ENCODE results near the gene DPH2. TPM values are rescaled to one million over a fixed set of nuclear protein-coding genes. Genes with fewer than 3 reads are reported as not detected.

The DPH2 gene
- polyA plus RNA-seq, 3 donors: 13.0 to 23.6 (median 14.1) TPM

DNA sequence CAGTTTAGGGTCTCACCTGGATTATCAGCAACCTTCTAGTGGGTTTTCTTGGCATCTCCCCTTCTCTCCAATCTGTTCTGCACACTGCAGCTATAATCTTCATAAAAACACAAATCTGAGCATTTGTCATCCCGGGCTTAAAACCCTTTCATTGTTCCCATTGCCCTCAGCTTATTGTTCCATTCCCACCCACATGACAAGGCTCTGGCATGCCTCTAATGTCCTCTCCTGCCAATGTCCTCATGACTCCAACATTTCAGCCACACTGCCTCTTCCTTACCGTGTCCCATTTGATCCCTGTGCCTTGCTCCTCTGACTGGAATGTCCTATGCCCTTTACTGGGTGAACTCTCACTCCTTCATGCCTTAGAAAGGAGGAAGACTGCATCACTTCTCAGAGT is 7.5 kb upstream of the DPH2 start:
- H3K27me3 ChIP-seq (ENCODE audit: control insufficient read depth in 2 of 2, insufficient read depth in 2 of 2, low read length in 2 of 2): no peaks in the 10 kb centered on the region
- peaks cover 48 to 86% of the 10 kb centered on the region in 2 donors for H3K36me3 ChIP-seq (replicated peaks in 1 of 2; ENCODE audit: control insufficient read depth in 1 of 2, insufficient read depth in 2 of 2, low read length in 2 of 2)
- H3K27ac Mint-ChIP-seq: no peak overlapping the region
- H3K79me2 ChIP-seq (ENCODE audit: insufficient read depth, low read length): no peaks in the 10 kb centered on the region
- H3K9me3 ChIP-seq (replicated peaks in 1 of 2; ENCODE audit: control insufficient read depth in 1 of 2, insufficient read depth in 1 of 2, low read length in 2 of 2): no peaks in the 10 kb centered on the region
- no peak overlapping the region for H3K4me3 ChIP-seq (replicated peaks in 1 of 3; ENCODE audit: low read depth in 2 of 3, low read length in 3 of 3)
- intact Hi-C loops (cut with micrococcal nuclease): no loop called here
- no peaks in the 10 kb centered on the region for H3K27me3 Mint-ChIP-seq (ENCODE audit: low read depth in 3 of 3)
- H3K27ac ChIP-seq (ENCODE audit: low read depth in 1 of 2, low read length in 2 of 2): no peak overlapping the region
- H3K4me3 Mint-ChIP-seq: no peak overlapping the region
- H2AFZ ChIP-seq (ENCODE audit: insufficient read depth, low read depth, low read length, poor library complexity, severe bottlenecking): no peak overlapping the region
- no peaks in the 10 kb centered on the region for H4K20me1 ChIP-seq (ENCODE audit: insufficient read depth, low read length)
- peaks cover 42 to 52% of the 10 kb centered on the region in 2 donors for H3K36me3 Mint-ChIP-seq
- TF ChIP-seq, protein P1, sequence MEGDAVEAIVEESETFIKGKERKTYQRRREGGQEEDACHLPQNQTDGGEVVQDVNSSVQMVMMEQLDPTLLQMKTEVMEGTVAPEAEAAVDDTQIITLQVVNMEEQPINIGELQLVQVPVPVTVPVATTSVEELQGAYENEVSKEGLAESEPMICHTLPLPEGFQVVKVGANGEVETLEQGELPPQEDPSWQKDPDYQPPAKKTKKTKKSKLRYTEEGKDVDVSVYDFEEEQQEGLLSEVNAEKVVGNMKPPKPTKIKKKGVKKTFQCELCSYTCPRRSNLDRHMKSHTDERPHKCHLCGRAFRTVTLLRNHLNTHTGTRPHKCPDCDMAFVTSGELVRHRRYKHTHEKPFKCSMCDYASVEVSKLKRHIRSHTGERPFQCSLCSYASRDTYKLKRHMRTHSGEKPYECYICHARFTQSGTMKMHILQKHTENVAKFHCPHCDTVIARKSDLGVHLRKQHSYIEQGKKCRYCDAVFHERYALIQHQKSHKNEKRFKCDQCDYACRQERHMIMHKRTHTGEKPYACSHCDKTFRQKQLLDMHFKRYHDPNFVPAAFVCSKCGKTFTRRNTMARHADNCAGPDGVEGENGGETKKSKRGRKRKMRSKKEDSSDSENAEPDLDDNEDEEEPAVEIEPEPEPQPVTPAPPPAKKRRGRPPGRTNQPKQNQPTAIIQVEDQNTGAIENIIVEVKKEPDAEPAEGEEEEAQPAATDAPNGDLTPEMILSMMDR (IDR thresholded peaks at IDR 0.05): no peak
- H3K4me1 Mint-ChIP-seq: no peaks in the 10 kb centered on the region
- peaks cover 0 to 2% (median 0%) of the 10 kb centered on the region in 7 donors for H3K9me3 Mint-ChIP-seq
- H3K9ac ChIP-seq (ENCODE audit: insufficient read depth, low read length, poor library complexity, severe bottlenecking): no peak overlapping the region
- no peak for DNase-seq
- 90% methylated on average over 2 of the region's 2 CpGs for WGBS (ENCODE audit: insufficient coverage)
- H3K4me1 ChIP-seq (ENCODE audit: control insufficient read depth in 1 of 2, insufficient read depth in 2 of 2, low read length in 2 of 2): peaks cover 20 to 22% of the 10 kb centered on the region in 2 donors
- no peak overlapping the region for H3K4me2 ChIP-seq (replicated peaks; ENCODE audit: extremely low read depth, low read length, poor library complexity, severe bottlenecking)

DNA sequence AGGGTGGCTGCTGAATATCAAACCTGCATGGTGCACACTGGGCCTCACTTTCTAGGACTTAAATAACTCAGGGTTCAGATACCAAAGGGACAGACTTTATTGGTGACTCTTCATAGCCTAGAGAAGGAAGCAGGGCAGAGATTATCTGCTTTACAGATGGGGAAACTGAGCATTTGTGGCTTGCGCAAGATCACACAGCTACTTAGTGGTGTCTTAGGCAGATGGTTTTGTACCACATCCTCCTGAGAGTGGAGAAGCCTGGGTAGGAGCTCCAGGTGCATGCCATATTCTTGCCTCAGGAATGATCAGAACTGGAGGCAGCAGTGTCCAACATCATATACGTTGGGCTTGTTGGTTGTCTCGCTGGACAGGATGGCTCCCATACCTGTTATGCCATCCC is 6.8 kb upstream of the DPH2 start:
- no peak overlapping the region for H3K4me3 Mint-ChIP-seq

More for the DNA sequence above, 6.8 kb upstream of the DPH2 start:
- H3K36me3 ChIP-seq (replicated peaks in 1 of 2; ENCODE audit: control insufficient read depth in 1 of 2, insufficient read depth in 2 of 2, low read length in 2 of 2): peaks cover 41 to 84% of the 10 kb centered on the region in 2 donors
- Mint-ChIP-seq H3K9me3 (peaks cover 0 to 2% (median 0%) of the 10 kb centered on the region in 7 donors), H3K27ac (no peak overlapping the region), H3K36me3 (peaks cover 42 to 53% of the 10 kb centered on the region in 2 donors), H3K27me3 (ENCODE audit: low read depth in 3 of 3) (peaks cover 0 to under 1% (median 0%) of the 10 kb centered on the region in 3 donors), H3K4me1 (no peaks in the 10 kb centered on the region)
- WGBS (ENCODE audit: insufficient coverage): 89% methylated on average over 2 of the region's 3 CpGs
- H3K27ac ChIP-seq (ENCODE audit: low read depth in 1 of 2, low read length in 2 of 2): no peak overlapping the region
- H3K4me3 ChIP-seq (replicated peaks in 1 of 3; ENCODE audit: low read depth in 2 of 3, low read length in 3 of 3): no peak overlapping the region
- DNase-seq: no peak
- intact Hi-C loops (cut with micrococcal nuclease): no loop called here
- no peaks in the 10 kb centered on the region for H3K27me3 ChIP-seq (ENCODE audit: control insufficient read depth in 2 of 2, insufficient read depth in 2 of 2, low read length in 2 of 2)
- H2AFZ ChIP-seq (ENCODE audit: insufficient read depth, low read depth, low read length, poor library complexity, severe bottlenecking): no peak overlapping the region
- TF ChIP-seq, protein P1 (IDR thresholded peaks at IDR 0.05): no peak
- no peaks in the 10 kb centered on the region for H3K9me3 ChIP-seq (replicated peaks in 1 of 2; ENCODE audit: control insufficient read depth in 1 of 2, insufficient read depth in 1 of 2, low read length in 2 of 2)
- H3K4me1 ChIP-seq (ENCODE audit: control insufficient read depth in 1 of 2, insufficient read depth in 2 of 2, low read length in 2 of 2): peaks cover 20 to 22% of the 10 kb centered on the region in 2 donors
- H4K20me1 ChIP-seq (ENCODE audit: insufficient read depth, low read length): no peaks in the 10 kb centered on the region
- no peak overlapping the region for H3K9ac ChIP-seq (ENCODE audit: insufficient read depth, low read length, poor library complexity, severe bottlenecking)
- H3K4me2 ChIP-seq (replicated peaks; ENCODE audit: extremely low read depth, low read length, poor library complexity, severe bottlenecking): no peak overlapping the region
- no peaks in the 10 kb centered on the region for H3K79me2 ChIP-seq (ENCODE audit: insufficient read depth, low read length)
